DND-41 (cell line): Measurements from ENCODE around the gene CCDC68.
"Not testable (repeated sequence)": the region's sequence is repeated elsewhere in the genome, so short reads cannot be mapped to it uniquely, and the experiment has no call there.

ENCODE experiments used
- ATAC-seq: fragments of 200-7000 bp; cut with Tn5 transposase; 3 replicates; pipeline ENCODE4 v1.9.1; 2021; ENCODE audit warnings: low read depth; ENCODE audit not compliant: insufficient read depth
- DNase-seq: peaks from one replicate; pipeline ENCODE4 v3.0.0-alpha.2; 2020
- H2AFZ ChIP-seq: 2 replicates; pipeline ENCODE4 v1.6.0; 2012; ENCODE audit warnings: low read depth, low read length
- H3K27ac ChIP-seq: 2 replicates; pipeline ENCODE4 v1.5.1; 2012; ENCODE audit warnings: low read length, inconsistent platforms
- H3K27me3 ChIP-seq: fragments of 200-600 bp; sonication (generic); 2 replicates; pipeline ENCODE4 v1.6.0; 2012; ENCODE audit warnings: low read length, mild to moderate bottlenecking, inconsistent platforms; ENCODE audit not compliant: insufficient read depth, poor library complexity
- H3K36me3 ChIP-seq: 2 replicates; pipeline ENCODE4 v1.5.1; 2012; ENCODE audit warnings: low read length, inconsistent platforms; ENCODE audit not compliant: insufficient read depth
- H3K4me1 ChIP-seq: 2 replicates; pipeline ENCODE4 v1.5.1; 2012; ENCODE audit warnings: mild to moderate bottlenecking, low read length; ENCODE audit not compliant: insufficient read depth
- H3K4me2 ChIP-seq: 2 replicates; pipeline ENCODE4 v1.6.0; 2012; ENCODE audit warnings: mild to moderate bottlenecking, moderate library complexity, low read length, inconsistent platforms; ENCODE audit not compliant: insufficient read depth
- H3K4me3 ChIP-seq, 2 experiments: fragments of 200-600 bp in 1 of 2; shearing (Covaris generic) in 1 of 2; 2 replicates each; pipeline ENCODE4 v1.5.1; 2012 to 2016; ENCODE audit warnings: inconsistent platforms in 2 of 2, low read length in 2 of 2, mild to moderate bottlenecking in 2 of 2, low read depth in 1 of 2, moderate library complexity in 1 of 2
- H3K79me2 ChIP-seq: 2 replicates; pipeline ENCODE4 v1.6.0; 2012; ENCODE audit warnings: low read length, inconsistent platforms; ENCODE audit not compliant: insufficient read depth
- H3K9ac ChIP-seq: 2 replicates; pipeline ENCODE4 v1.6.0; 2012; ENCODE audit warnings: low read depth, mild to moderate bottlenecking, inconsistent platforms, low read length, moderate library complexity
- H3K9me3 ChIP-seq: 2 replicates; pipeline ENCODE4 v1.5.1; 2012; ENCODE audit warnings: low read length, moderate library complexity, mild to moderate bottlenecking, inconsistent platforms; ENCODE audit not compliant: insufficient read depth, severe bottlenecking
- H4K20me1 ChIP-seq: 2 replicates; pipeline ENCODE4 v1.6.0; 2012; ENCODE audit warnings: low read length; ENCODE audit not compliant: insufficient read depth
- CTCF ChIP-seq: IDR thresholded peaks from 2 replicates; pipeline ENCODE4 v1.5.1; 2012; ENCODE audit warnings: borderline replicate concordance, low read length, moderate library complexity, mild to moderate bottlenecking; ENCODE audit not compliant: poor library complexity, severe bottlenecking; ENCODE audit errors: extremely low read depth
- EZH2 ChIP-seq: IDR thresholded peaks from 3 replicates; pipeline ENCODE4 v1.6.1; 2012; ENCODE audit warnings: borderline replicate concordance, low read depth, mild to moderate bottlenecking, moderate library complexity, low read length, inconsistent platforms; ENCODE audit not compliant: severe bottlenecking

The CCDC68 gene

GRCh38 chr18:54856105-54856646, 103.1 kb downstream of the CCDC68 start:
- ATAC-seq (no peak), DNase-seq (no peak)
- H3K4me1 ChIP-seq, result peaks cover 9% of the 10 kb centered on the region; the same call in 1 of the 2 replicates
- no peak overlapping the region for H3K4me2 ChIP-seq
- no peaks in the 10 kb centered on the region for H4K20me1 ChIP-seq
- no peak overlapping the region for H3K4me3 ChIP-seq
- H3K9me3 ChIP-seq, result no peaks in the 10 kb centered on the region
- no peak overlapping the region for H2AFZ ChIP-seq
- no peaks in the 10 kb centered on the region for H3K36me3 ChIP-seq
- no peaks in the 10 kb centered on the region for H3K27me3 ChIP-seq
- H3K9ac ChIP-seq, result no peak overlapping the region
- no peak for TF ChIP-seq EZH2
- no peak for TF ChIP-seq CTCF
- H3K27ac ChIP-seq, result no peak overlapping the region
- no peaks in the 10 kb centered on the region for H3K79me2 ChIP-seq

GRCh38 chr18:54855050-54855449, 104.2 kb downstream of the CCDC68 start:
- not testable (repeated sequence) for H3K4me1 ChIP-seq, H3K9me3 ChIP-seq, H2AFZ ChIP-seq, H3K4me2 ChIP-seq, DNase-seq, H3K79me2 ChIP-seq, ATAC-seq, H3K36me3 ChIP-seq, H3K27me3 ChIP-seq, H3K27ac ChIP-seq, H3K4me3 ChIP-seq, H4K20me1 ChIP-seq, H3K9ac ChIP-seq

- H3K4me1 ChIP-seq, result peaks cover 9% of the 10 kb centered on the region; the same call in 1 of the 2 replicates
- no peaks in the 10 kb centered on the region for H3K79me2 ChIP-seq
- no peak for ATAC-seq
- H3K9ac ChIP-seq, result no peak overlapping the region
- no peak overlapping the region for H3K27ac ChIP-seq
- no peaks in the 10 kb centered on the region for H3K9me3 ChIP-seq
- no peak overlapping the region for H3K4me3 ChIP-seq
- no peak overlapping the region for H3K4me2 ChIP-seq
- H3K36me3 ChIP-seq, result no peaks in the 10 kb centered on the region
- H4K20me1 ChIP-seq, result no peaks in the 10 kb centered on the region
- H2AFZ ChIP-seq, result no peak overlapping the region
- no peak for DNase-seq
- H3K27me3 ChIP-seq, result no peaks in the 10 kb centered on the region
- no peak for TF ChIP-seq CTCF
- no peak for TF ChIP-seq EZH2
Measured at GRCh38 chr18:54852780-54853675, 106.2 kb downstream of the CCDC68 start.
